LNCaP clone FGC (cell line): ENCODE measurements around the gene SPOPL.

Experiments used
- DNase-seq: peaks from one replicate; pipeline ENCODE4 v3.0.0-alpha.2; 2011; ENCODE audit warnings: low read depth
- H3K4me3 ChIP-seq: 2 replicates; pipeline ENCODE4 v1.5.1; 2011; ENCODE audit warnings: mild to moderate bottlenecking, low read depth, low read length, control low read depth
- CTCF ChIP-seq: IDR thresholded peaks from 2 replicates; pipeline ENCODE4 v1.5.1; 2012; ENCODE audit warnings: mild to moderate bottlenecking; ENCODE audit not compliant: control insufficient read depth, insufficient read depth; ENCODE audit errors: extremely low read depth

SPOPL gene

GRCh38 chr2:138550172-138550571 lies 48.6 kb downstream of the SPOPL start:
- no peak overlapping the region for H3K4me3 ChIP-seq
- DNase-seq: no peak
- TF ChIP-seq CTCF: no peak

GRCh38 chr2:138550670-138551287 lies 49.2 kb downstream of the SPOPL start:
- H3K4me3 ChIP-seq: no peak overlapping the region
- DNase-seq: no peak
- TF ChIP-seq CTCF: no peak

- no peak for TF ChIP-seq CTCF
- no peak overlapping the region for H3K4me3 ChIP-seq
- no peak for DNase-seq
Observed at GRCh38 chr2:138554123-138554522, 52.6 kb downstream of the SPOPL start.

GRCh38 chr2:138559641-138560040 lies 58.1 kb downstream of the SPOPL start:
- DNase-seq: no peak
- TF ChIP-seq CTCF: no peak
- no peak overlapping the region for H3K4me3 ChIP-seq

- H3K4me3 ChIP-seq: no peak overlapping the region
- peak; percentile 55 for DNase-seq
- TF ChIP-seq CTCF: no peak
Observed at GRCh38 chr2:138564586-138565229, 63.1 kb downstream of the SPOPL start.

- H3K4me3 ChIP-seq: no peak overlapping the region
- no peak for DNase-seq
- TF ChIP-seq CTCF: no peak
Observed at GRCh38 chr2:138565230-138565598, 63.6 kb downstream of the SPOPL start.

GRCh38 chr2:138572318-138572717 lies 70.7 kb downstream of the SPOPL start:
- no peak overlapping the region for H3K4me3 ChIP-seq
- DNase-seq: no peak
- no peak for TF ChIP-seq CTCF
